HCT116 (cell line): ENCODE results near the gene NOS2. TPM values are rescaled to one million over a fixed set of nuclear protein-coding genes. Genes with fewer than 3 reads are reported as not detected.
"Not testable (repeated sequence)": the region's sequence is repeated elsewhere in the genome, so short reads cannot be mapped to it uniquely, and the experiment has no call there.

Experiments
- ATAC-seq: fragments of 200-7000 bp; cut with Tn5 transposase; 2 replicates; pipeline ENCODE4 v1.9.1; 2020; ENCODE audit warnings: mild to moderate bottlenecking, moderate library complexity
- BruUV-seq: library from RNA; stranded (reverse); fragments of 400-500 nt; replicated peaks from 2 replicates; lab custom pipeline; 2021; lab: Mats Ljungman, UMichigan
- CTCF ChIA-PET: fragments of 300-600 bp; sonication (Branson Sonifier 250); formaldehyde crosslinking; loops from one replicate; lab custom pipeline; 2021; ENCODE audit warnings: antibody characterized with exemption; lab: Charles Lee
- POLR2A ChIA-PET: fragments of 300-600, 350-600 bp; sonication (Branson Sonifier 250); formaldehyde crosslinking; loops from one replicate; lab custom pipeline; 2021; ENCODE audit warnings: antibody characterized with exemption; lab: Charles Lee
- RAD21 ChIA-PET, 2 experiments: fragments of 300-600 bp; sonication (Branson Sonifier 250); formaldehyde crosslinking; loops; one replicate each; lab custom pipeline; 2023; ENCODE audit warnings: low total read pairs in 2 of 2; ENCODE audit not compliant: uncharacterized antibody in 2 of 2, unreplicated experiment in 2 of 2, low non-redundant PET in 1 of 2; lab: Charles Lee
- DNase-seq: peaks from one replicate; pipeline ENCODE4 v3.0.0-alpha.2; 2010; ENCODE audit warnings: low read depth, low spot score
- H2AFZ ChIP-seq: fragments of 200-600 bp; shearing (Covaris generic), sonication (generic); 2 replicates; pipeline ENCODE4 v1.6.1; 2017; ENCODE audit warnings: low read depth, mixed run types, mixed read lengths, antibody characterized with exemption, low read length; ENCODE audit not compliant: poor library complexity, severe bottlenecking
- H3K27ac ChIP-seq: 2 replicates; pipeline ENCODE4 v1.5.1; 2012; ENCODE audit warnings: low read depth, low read length
- H3K27me3 ChIP-seq: fragments of 200-600 bp; sonication (generic); 2 replicates; pipeline ENCODE4 v1.6.1; 2016; ENCODE audit warnings: mixed run types, low read length, mixed read lengths; ENCODE audit not compliant: insufficient read depth
- H3K36me3 ChIP-seq, 2 experiments: fragments of 200-500 bp in 1 of 2; fragments of 200-600 bp in 1 of 2; sonication (Bioruptor generic) in 1 of 2; sonication (generic) in 1 of 2; 2 replicates each; pipeline versions ENCODE4 v1.5.1 to v1.6.1; 2014 to 2016; ENCODE audit warnings: low read length in 2 of 2, inconsistent platforms in 1 of 2, mixed read lengths in 1 of 2, mixed run types in 1 of 2; ENCODE audit not compliant: insufficient read depth in 2 of 2, control insufficient read depth in 1 of 2
- H3K4me1 ChIP-seq, 2 experiments: fragments of 200-600 bp in 1 of 2; sonication (generic) in 1 of 2; 2 replicates each; pipeline versions ENCODE4 v1.5.1 to v1.6.1; 2012 to 2017; ENCODE audit warnings: low read length in 2 of 2, inconsistent platforms in 1 of 2, mild to moderate bottlenecking in 1 of 2, mixed read lengths in 1 of 2, mixed run types in 1 of 2, moderate library complexity in 1 of 2; ENCODE audit not compliant: insufficient read depth in 2 of 2, control insufficient read depth in 1 of 2
- H3K4me2 ChIP-seq: fragments of 200-600 bp; sonication (generic); 2 replicates; pipeline ENCODE4 v1.6.1; 2017; ENCODE audit warnings: mixed run types, low read length, mixed read lengths
- H3K4me3 ChIP-seq, 2 experiments: fragments of 200-600 bp in 1 of 2; sonication (generic) in 1 of 2; replicated peaks in 1 of 2; 2 replicates each; pipeline ENCODE4 v1.5.1; 2011 to 2016; ENCODE audit warnings: low read length in 2 of 2, control low read depth in 1 of 2, low read depth in 1 of 2, mild to moderate bottlenecking in 1 of 2, mixed read lengths in 1 of 2, mixed run types in 1 of 2
- H3K79me2 ChIP-seq: fragments of 200-600 bp; sonication (generic); 2 replicates; pipeline ENCODE4 v1.6.1; 2017; ENCODE audit warnings: mild to moderate bottlenecking, mixed run types, low read length, moderate library complexity, mixed read lengths; ENCODE audit not compliant: insufficient read depth
- H3K9ac ChIP-seq: fragments of 200-600 bp; sonication (generic); 2 replicates; pipeline ENCODE4 v1.6.1; 2016; ENCODE audit warnings: low read length, mixed read lengths
- H3K9me2 ChIP-seq: fragments of 200-600 bp; sonication (generic), shearing (Covaris generic); 2 replicates; pipeline ENCODE4 v1.6.1; 2017; ENCODE audit warnings: mixed run types, mild to moderate bottlenecking, moderate library complexity; ENCODE audit not compliant: insufficient read depth
- H3K9me3 ChIP-seq, 2 experiments: fragments of 200-500 bp in 1 of 2; fragments of 200-600 bp in 1 of 2; sonication (Bioruptor generic) in 1 of 2; sonication (generic) in 1 of 2; 2 replicates each; pipeline ENCODE4 v1.6.1; 2014 to 2017; ENCODE audit warnings: low read length in 2 of 2, mixed read lengths in 2 of 2, inconsistent platforms in 1 of 2, low read depth in 1 of 2, mild to moderate bottlenecking in 1 of 2, mixed run types in 1 of 2, moderate library complexity in 1 of 2; ENCODE audit not compliant: control insufficient read depth in 1 of 2, insufficient read depth in 1 of 2
- H4K20me1 ChIP-seq: fragments of 200-600 bp; sonication (generic), shearing (Covaris generic); 2 replicates; pipeline ENCODE4 v1.6.1; 2017; ENCODE audit warnings: mixed run types, mild to moderate bottlenecking, moderate library complexity; ENCODE audit not compliant: insufficient read depth
- CBX3 ChIP-seq: IDR thresholded peaks from 2 replicates; pipeline ENCODE4 v1.6.1; 2012; ENCODE audit warnings: low read depth
- EZH2 ChIP-seq: fragments of 200-600 bp; sonication (generic); IDR thresholded peaks from 2 replicates; pipeline ENCODE4 v1.6.1; 2017; ENCODE audit warnings: antibody characterized with exemption, mixed run types
- EZH2phosphoT487 ChIP-seq: fragments of 200-600 bp; IDR thresholded peaks from 2 replicates; pipeline ENCODE4 v1.6.1; 2018; ENCODE audit warnings: antibody characterized with exemption, borderline replicate concordance
- FOSL1 ChIP-seq: IDR thresholded peaks from 2 replicates; pipeline ENCODE4 v1.6.1; 2012; ENCODE audit warnings: low read depth
- POLR2AphosphoS5 ChIP-seq: IDR thresholded peaks from 2 replicates; pipeline ENCODE4 v1.6.1; 2011; ENCODE audit warnings: mild to moderate bottlenecking, low read depth, low read length, moderate library complexity
- SIN3A ChIP-seq: IDR thresholded peaks from 2 replicates; pipeline ENCODE4 v1.6.1; 2012; ENCODE audit warnings: low read depth
- SP1 ChIP-seq: IDR thresholded peaks from 2 replicates; pipeline ENCODE4 v1.6.1; 2012; ENCODE audit warnings: low read depth
- ZNF274 ChIP-seq: fragments of 200-500 bp; sonication (Bioruptor generic); IDR thresholded peaks from 2 replicates; pipeline ENCODE4 v1.6.1; 2014; ENCODE audit warnings: mild to moderate bottlenecking, low read depth, low read length, inconsistent platforms
- intact Hi-C: fragments of 100-400 bp; cut with micrococcal nuclease; formaldehyde crosslinking; loops from 2 replicates; pipeline ENCODE4 v1.10.0; 2022
- total RNA-seq: library from RNA; stranded (reverse); gene quantifications from one replicate; pipeline ENCODE4 v1.2.1, GENCODE V29; 2021; ENCODE audit not compliant: unreplicated experiment

Gene NOS2
- total RNA-seq, 1 experiment from 2014 or later, result 0.07 TPM

DNA sequence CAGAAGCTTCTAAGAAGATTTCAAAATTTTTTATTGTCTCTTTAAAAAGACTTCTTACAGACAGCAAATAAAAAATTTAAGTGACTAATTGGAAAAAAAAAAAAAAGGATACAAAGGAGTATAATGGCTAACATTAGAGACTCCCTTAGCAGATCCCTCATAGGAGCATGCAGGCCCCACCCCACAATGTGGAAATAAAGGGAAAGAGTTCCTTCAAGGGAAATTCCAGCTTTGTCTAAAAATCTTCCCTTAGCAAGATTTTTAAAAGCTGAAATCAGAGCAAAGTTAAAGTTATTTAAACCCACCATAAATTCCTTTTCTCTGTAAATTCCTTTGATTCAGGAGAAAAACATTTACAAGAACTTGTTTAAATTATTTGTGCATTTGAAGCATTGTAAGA is 32.5 kb upstream of the NOS2 start:
- ATAC-seq (no peak), DNase-seq (no peak)
- Histone ChIP-seq H3K4me2 (no peak overlapping the region), H2AFZ (no peak overlapping the region), H4K20me1 (no peaks in the 10 kb centered on the region), H3K9me3 (no peaks in the 10 kb centered on the region), H3K27ac (no peak overlapping the region), H3K4me3 (no peak overlapping the region), H3K79me2 (no peaks in the 10 kb centered on the region), H3K9ac (no peak overlapping the region), H3K9me2 (no peaks in the 10 kb centered on the region), H3K4me1 (no peaks in the 10 kb centered on the region), H3K27me3 (no peaks in the 10 kb centered on the region; the same call in 1 of the 2 replicates), H3K36me3 (no peaks in the 10 kb centered on the region)
- TF ChIP-seq EZH2 (no peak), FOSL1 (no peak), POLR2AphosphoS5 (no peak), SP1 (no peak), SIN3A (no peak), EZH2phosphoT487 (no peak), ZNF274 (no peak), CBX3 (no peak)
- BruUV-seq, result no TSS peak
- RAD21 ChIA-PET, result no interaction called here
- intact Hi-C loops, result no loop called here
- CTCF ChIA-PET, result interaction anchor here (1.5 kb wide), 1 partner anchor 27 kb away, joined by 4 read pairs; no protein-coding TSS in a partner anchor
- POLR2A ChIA-PET, result no interaction called here

DNA sequence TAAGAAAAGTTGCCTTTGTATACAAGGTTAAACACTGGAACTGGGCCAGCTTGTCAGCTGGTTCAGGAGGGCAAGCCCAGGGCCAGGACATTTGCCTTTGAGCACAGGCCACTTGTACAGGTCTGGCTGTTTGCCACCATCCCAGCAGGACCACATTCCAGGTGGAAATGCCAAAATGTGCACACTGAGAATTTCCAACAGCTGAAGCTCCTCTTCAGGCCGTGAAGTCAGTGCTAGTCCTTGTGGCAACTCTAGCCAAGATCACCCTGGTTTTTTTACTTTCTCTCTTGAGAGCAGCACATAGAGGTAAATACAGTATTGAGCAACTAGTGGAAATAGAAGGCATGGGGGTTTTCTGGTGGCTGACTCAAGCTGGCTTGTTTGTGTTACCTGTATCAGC is 29.6 kb upstream of the NOS2 start:
- H3K4me2 ChIP-seq, CTCF ChIA-PET, RAD21 ChIA-PET, H3K4me3 ChIP-seq, POLR2A ChIA-PET, H3K27me3 ChIP-seq, BruUV-seq, H3K4me1 ChIP-seq, ATAC-seq, DNase-seq, H4K20me1 ChIP-seq, H3K9me2 ChIP-seq, H3K27ac ChIP-seq, H3K36me3 ChIP-seq, H3K9ac ChIP-seq, H3K9me3 ChIP-seq, H2AFZ ChIP-seq, H3K79me2 ChIP-seq, intact Hi-C loops: not testable (repeated sequence)

DNA sequence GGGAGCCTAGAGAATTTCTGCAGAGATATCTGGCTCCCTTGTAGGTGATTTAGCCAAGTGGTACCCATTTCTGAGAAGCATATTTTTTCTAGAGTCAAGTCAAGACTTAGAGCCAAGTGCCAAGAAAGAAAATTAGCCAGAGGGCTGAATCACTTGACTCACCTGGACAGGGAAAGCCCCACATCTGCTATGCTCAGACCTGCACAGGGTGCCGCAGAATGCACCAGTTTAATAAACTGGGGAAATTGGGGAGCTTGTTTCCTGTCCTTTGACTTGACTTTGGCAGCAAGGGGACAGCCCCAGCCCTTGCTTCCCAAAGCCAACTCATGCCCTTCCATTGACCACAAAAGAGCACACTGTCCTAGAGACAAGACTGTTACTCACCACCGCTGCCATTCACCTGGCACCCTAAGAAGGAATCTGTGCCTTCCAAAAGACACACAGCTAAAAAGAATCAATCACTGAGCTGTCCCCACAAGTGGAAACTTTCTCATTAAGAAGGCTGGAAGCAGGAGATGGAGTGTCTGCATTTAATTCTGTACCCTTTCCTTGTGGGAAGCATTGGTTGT is 28.9 kb upstream of the NOS2 start:
- H3K4me3 ChIP-seq, H3K79me2 ChIP-seq, ATAC-seq, BruUV-seq, H3K9me3 ChIP-seq, H2AFZ ChIP-seq, H3K27ac ChIP-seq, H3K36me3 ChIP-seq, H3K4me2 ChIP-seq, H3K27me3 ChIP-seq, H3K9me2 ChIP-seq, H3K9ac ChIP-seq, intact Hi-C loops, H4K20me1 ChIP-seq, POLR2A ChIA-PET, DNase-seq, RAD21 ChIA-PET, H3K4me1 ChIP-seq: not testable (repeated sequence)
- CTCF ChIA-PET, result interaction anchor here (1.7 kb wide), 1 partner anchor 24 kb away, joined by 5 read pairs; no protein-coding TSS in a partner anchor
